HEK293T (cell line): ENCODE data around the gene WWOX.

Source experiments
- CTCF ChIA-PET: fragments of 350-600 bp; formaldehyde crosslinking; extraction: SDS; loops from one replicate; lab custom pipeline; 2021; ENCODE audit warnings: antibody characterized with exemption, inconsistent platforms; lab: Yijun Ruan, JAX
- POLR2A ChIA-PET: fragments of 350-600 bp; formaldehyde crosslinking; extraction: SDS; loops from one replicate; lab custom pipeline; 2020; ENCODE audit warnings: antibody characterized with exemption, inconsistent platforms; lab: Yijun Ruan, JAX
- DNase-seq: peaks from one replicate; pipeline ENCODE4 v3.0.0; 2012; ENCODE audit warnings: mixed read lengths; ENCODE audit errors: extremely low spot score
- ARNT ChIP-seq: fragments of 450-650 bp; IDR thresholded peaks from 2 replicates; pipeline ENCODE4 v1.6.1; 2017; ENCODE audit warnings: mild to moderate bottlenecking
- BHLHE40 ChIP-seq: fragments of 450-650 bp; IDR thresholded peaks from 2 replicates; pipeline ENCODE4 v1.6.1; 2016; ENCODE audit warnings: mild to moderate bottlenecking, moderate library complexity, borderline replicate concordance
- CTBP1 ChIP-seq: fragments of 450-650 bp; IDR thresholded peaks from 2 replicates; pipeline ENCODE4 v1.6.1; 2016; ENCODE audit warnings: borderline replicate concordance
- ELF4 ChIP-seq: fragments of 450-650 bp; IDR thresholded peaks from 2 replicates; pipeline ENCODE4 v1.6.1; 2017; ENCODE audit warnings: antibody characterized with exemption
- FOXA1 ChIP-seq: fragments of 450-650 bp; IDR thresholded peaks from 2 replicates; pipeline ENCODE4 v1.6.1; 2016; ENCODE audit warnings: mild to moderate bottlenecking
- FOXK2 ChIP-seq: fragments of 450-650 bp; IDR thresholded peaks from 2 replicates; pipeline ENCODE4 v1.6.1; 2016; ENCODE audit warnings: mild to moderate bottlenecking
- FOXM1 ChIP-seq: fragments of 450-650 bp; IDR thresholded peaks from 2 replicates; pipeline ENCODE4 v1.6.1; 2017; ENCODE audit warnings: mild to moderate bottlenecking, borderline replicate concordance
- HDGF ChIP-seq: fragments of 450-650 bp; IDR thresholded peaks from 2 replicates; pipeline ENCODE4 v1.6.1; 2017; ENCODE audit warnings: antibody characterized with exemption, borderline replicate concordance
- L3MBTL2 ChIP-seq: fragments of 450-650 bp; conservative IDR thresholded peaks from 2 replicates; pipeline ENCODE4 v1.6.1; 2016; ENCODE audit warnings: mild to moderate bottlenecking
- LEF1 ChIP-seq: fragments of 450-650 bp; IDR thresholded peaks from 2 replicates; pipeline ENCODE4 v1.6.1; 2017; ENCODE audit warnings: mild to moderate bottlenecking, borderline replicate concordance
- NFRKB ChIP-seq: fragments of 450-650 bp; IDR thresholded peaks from 2 replicates; pipeline ENCODE4 v1.6.1; 2016; ENCODE audit warnings: mild to moderate bottlenecking, moderate library complexity
- SP1 ChIP-seq: fragments of 450-650 bp; IDR thresholded peaks from 2 replicates; pipeline ENCODE4 v1.6.1; 2017
- SUZ12 ChIP-seq: fragments of 450-650 bp; IDR thresholded peaks from 2 replicates; pipeline ENCODE4 v1.6.1; 2016; ENCODE audit warnings: mild to moderate bottlenecking
- TARDBP ChIP-seq: fragments of 450-650 bp; IDR thresholded peaks from 2 replicates; pipeline ENCODE4 v1.6.1; 2016
- ZNF384 ChIP-seq: fragments of 450-650 bp; IDR thresholded peaks from 2 replicates; pipeline ENCODE4 v1.6.1; 2016
- TF ChIP-seq, protein P1 (sequence below): fragments of 450-650 bp; IDR thresholded peaks from 2 replicates; pipeline ENCODE4 v1.6.1; 2016

The WWOX gene

DNA sequence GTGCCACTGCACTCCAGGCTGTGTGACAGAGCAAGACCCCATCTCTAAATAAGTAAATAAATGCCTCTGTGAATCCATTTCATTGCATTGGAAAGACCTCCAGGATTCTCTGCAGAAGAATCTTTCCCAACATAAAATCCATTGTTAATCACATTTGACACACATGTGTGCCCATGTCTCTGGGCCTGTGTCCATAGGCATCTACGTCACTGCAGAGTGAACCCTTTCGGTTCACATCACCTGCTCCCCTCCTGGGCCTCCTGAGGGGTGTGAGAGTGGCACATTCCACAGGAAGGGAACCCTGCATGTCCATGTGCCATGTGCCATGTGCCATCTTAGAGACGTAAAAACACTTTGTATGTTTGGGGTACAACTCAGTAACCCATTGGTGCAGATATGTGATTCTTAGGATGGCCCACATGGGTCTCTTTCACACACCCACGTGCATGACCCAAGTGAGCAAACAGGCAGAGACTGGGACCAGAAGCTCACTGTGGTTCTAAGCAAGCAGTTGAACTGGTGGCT, 1073.6 kb downstream of the WWOX start:
- ChIA-PET CTCF (no interaction called here), POLR2A (no interaction called here)
- TF ChIP-seq FOXA1 (no peak), ELF4 (no peak), CTBP1 (no peak), FOXK2 (no peak), L3MBTL2 (no peak), SUZ12 (no peak), HDGF (no peak), NFRKB (no peak), ZNF384 (no peak), TARDBP (no peak), SP1 (no peak), BHLHE40 (no peak), LEF1 (no peak)
- TF ChIP-seq, protein P1, sequence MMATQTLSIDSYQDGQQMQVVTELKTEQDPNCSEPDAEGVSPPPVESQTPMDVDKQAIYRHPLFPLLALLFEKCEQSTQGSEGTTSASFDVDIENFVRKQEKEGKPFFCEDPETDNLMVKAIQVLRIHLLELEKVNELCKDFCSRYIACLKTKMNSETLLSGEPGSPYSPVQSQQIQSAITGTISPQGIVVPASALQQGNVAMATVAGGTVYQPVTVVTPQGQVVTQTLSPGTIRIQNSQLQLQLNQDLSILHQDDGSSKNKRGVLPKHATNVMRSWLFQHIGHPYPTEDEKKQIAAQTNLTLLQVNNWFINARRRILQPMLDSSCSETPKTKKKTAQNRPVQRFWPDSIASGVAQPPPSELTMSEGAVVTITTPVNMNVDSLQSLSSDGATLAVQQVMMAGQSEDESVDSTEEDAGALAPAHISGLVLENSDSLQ, result no peak
- no peak for DNase-seq

DNA sequence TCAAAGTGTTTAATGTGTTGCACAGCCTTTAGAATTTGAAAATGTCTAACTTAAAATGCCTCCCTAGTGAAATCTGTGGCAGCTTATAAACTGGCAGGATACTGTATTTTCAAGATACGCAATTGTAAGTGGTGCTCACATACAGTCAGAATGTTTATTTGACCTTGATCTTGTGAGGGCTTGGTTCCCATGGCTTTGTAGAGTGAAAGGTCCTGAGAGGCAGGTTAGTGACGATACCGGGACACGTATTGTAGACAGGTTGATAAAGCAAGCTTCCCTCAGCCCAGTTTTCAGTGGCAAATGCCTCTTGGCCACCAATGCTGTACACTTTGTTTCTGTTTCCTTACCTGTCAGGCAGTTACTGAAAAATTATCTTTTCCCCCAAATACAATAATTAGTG, 1074.5 kb downstream of the WWOX start:
- ChIA-PET CTCF (no interaction called here), POLR2A (no interaction called here)
- TF ChIP-seq FOXK2 (no peak), ARNT (no peak), HDGF (no peak), BHLHE40 (no peak), SP1 (no peak), FOXA1 (no peak), NFRKB (no peak), SUZ12 (no peak), ZNF384 (no peak), LEF1 (no peak)
- TF ChIP-seq, protein P1, result no peak
- no peak for DNase-seq

DNA sequence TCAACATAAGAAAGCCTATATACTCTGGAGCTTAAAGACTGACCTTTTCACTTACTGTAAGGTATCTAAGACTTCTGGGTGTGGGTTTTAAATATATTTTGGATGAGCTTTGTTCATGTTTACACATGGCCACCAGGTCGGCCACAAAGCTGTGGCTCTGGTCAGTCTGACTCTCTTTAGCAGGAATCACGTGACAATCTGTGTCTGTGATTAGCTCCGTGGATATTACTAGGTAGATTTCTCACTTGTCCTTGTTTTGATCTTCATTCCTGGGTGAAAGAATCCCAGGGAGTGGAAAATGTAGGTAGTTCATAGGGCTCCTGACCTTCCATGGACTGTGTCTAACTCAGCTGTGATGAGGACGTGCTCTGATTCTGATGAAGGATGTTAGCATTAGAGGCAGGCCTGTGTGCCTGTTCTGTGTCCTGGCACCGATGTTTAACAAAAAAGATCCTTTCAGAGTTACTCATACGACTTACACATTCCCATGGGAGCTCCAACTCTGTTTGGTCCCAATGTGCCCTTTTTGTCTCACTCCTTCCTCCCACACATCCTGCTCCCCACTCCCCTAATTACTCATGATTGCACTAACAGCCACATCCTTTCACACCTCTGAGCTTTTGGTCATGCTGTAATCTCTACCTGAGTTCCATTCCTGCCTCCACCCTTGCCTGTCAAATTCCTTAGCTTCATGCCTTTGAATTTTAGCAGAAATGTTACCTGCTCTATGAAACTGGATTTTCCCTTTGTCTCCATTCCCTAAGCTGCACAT, 1076.0 kb downstream of the WWOX start:
- DNase-seq, result no peak
- ChIA-PET CTCF (no interaction called here), POLR2A (no interaction called here)
- TF ChIP-seq LEF1 (no peak), BHLHE40 (no peak), FOXM1 (no peak), FOXA1 (no peak), ELF4 (no peak), CTBP1 (no peak), FOXK2 (no peak), SP1 (no peak), NFRKB (no peak), HDGF (no peak), TARDBP (no peak), ZNF384 (no peak), ARNT (no peak), SUZ12 (no peak), L3MBTL2 (no peak)
- TF ChIP-seq, protein P1, result no peak

DNA sequence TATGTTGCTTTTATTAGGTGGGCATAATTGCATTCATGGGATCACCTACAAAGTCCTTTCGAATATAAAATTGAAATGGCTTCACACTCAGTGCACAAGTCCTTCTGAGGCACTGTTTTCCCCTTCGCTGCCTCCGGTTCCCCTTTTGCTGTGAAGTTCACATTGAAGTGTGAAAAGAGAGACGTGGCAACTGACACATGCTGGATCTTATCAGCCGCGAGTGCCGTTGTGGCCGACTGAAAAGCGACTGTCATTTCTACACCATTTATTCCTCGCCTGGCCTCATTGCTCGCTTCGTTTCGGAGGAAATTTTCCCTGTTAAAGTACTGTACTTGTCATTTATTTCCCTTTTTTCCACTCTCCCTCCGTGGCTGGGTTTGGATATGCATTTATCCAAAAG, 1077.6 kb downstream of the WWOX start:
- CTCF ChIA-PET, result no interaction called here
- TF ChIP-seq L3MBTL2 (no peak), FOXM1 (no peak), FOXA1 (no peak), ELF4 (no peak), ARNT (no peak), HDGF (no peak), ZNF384 (no peak), NFRKB (no peak), SUZ12 (no peak), SP1 (no peak), BHLHE40 (no peak), TARDBP (no peak), LEF1 (no peak), CTBP1 (no peak), FOXK2 (no peak)
- TF ChIP-seq, protein P1, result no peak
- DNase-seq, result no peak
- POLR2A ChIA-PET, result no interaction called here

DNA sequence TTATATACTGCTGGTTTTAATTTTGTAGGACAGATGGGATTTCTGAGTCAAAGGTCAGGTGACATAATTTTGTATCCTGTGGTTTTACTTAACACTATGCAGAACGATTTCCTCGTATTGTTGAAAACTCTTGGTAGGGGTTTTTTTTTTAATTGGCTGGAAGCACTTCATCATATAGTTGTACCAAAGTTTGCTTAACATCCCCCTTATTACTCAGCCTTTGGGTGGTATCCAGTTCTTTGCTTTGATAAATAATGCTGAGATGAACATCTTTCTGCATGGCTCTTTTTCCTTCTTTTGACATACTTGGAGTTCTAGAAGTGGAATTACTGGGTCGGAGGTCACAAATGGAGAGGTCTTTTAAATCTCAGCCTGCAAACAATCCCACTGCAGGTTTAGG, 1082.0 kb downstream of the WWOX start:
- CTCF ChIA-PET, result no interaction called here

More for the DNA sequence above, 1082.0 kb downstream of the WWOX start:
- POLR2A ChIA-PET, result no interaction called here
- DNase-seq, result no peak
- TF ChIP-seq SP1 (no peak), ZNF384 (no peak), FOXK2 (no peak), FOXA1 (no peak), ARNT (no peak), L3MBTL2 (no peak), BHLHE40 (no peak), HDGF (no peak), FOXM1 (no peak), TARDBP (no peak), CTBP1 (no peak), NFRKB (no peak), ELF4 (no peak), SUZ12 (no peak), LEF1 (no peak)
- TF ChIP-seq, protein P1, result no peak
